ENCODE measurements around the gene PRORP.
"Not testable (repeated sequence)": the region's sequence is repeated elsewhere in the genome, so short reads cannot be mapped to it uniquely, and the experiment has no call there.

The PRORP gene

GRCh38 chr14:35121887-35122695 lies at the start of gene PRORP, which contains the start of gene PPP2R3C:
Gene PRORP (plus strand): TSS chr14:35122552. CDS start chr14:35123246, 694 bp downstream.
Gene PPP2R3C (minus strand): TSS chr14:35121990. CDS start chr14:35121959, 31 bp downstream.
- DNase-seq = peak; percentile 89

- DNase-seq = no peak
Observed at GRCh38 chr14:35073486-35073885, 48.9 kb upstream of the PRORP start.

- no peak for DNase-seq
Observed at GRCh38 chr14:35078082-35078481, 44.3 kb upstream of the PRORP start.

- DNase-seq = no peak
Observed at GRCh38 chr14:35079742-35080141, 42.6 kb upstream of the PRORP start.

- no peak for DNase-seq
Observed at GRCh38 chr14:35083530-35084150, 38.7 kb upstream of the PRORP start.

- DNase-seq = no peak
Observed at GRCh38 chr14:35085441-35085840, 36.9 kb upstream of the PRORP start.

- no peak for DNase-seq
Observed at GRCh38 chr14:35088514-35088913, 33.8 kb upstream of the PRORP start.

GRCh38 chr14:35094645-35095044 lies 27.7 kb upstream of the PRORP start:
- DNase-seq = not testable (repeated sequence)

GRCh38 chr14:35107866-35108265 lies 14.5 kb upstream of the PRORP start:
- no peak for DNase-seq

GRCh38 chr14:35112641-35113040 lies 9.7 kb upstream of the PRORP start:
- no peak for DNase-seq

GRCh38 chr14:35113308-35113950 lies 8.9 kb upstream of the PRORP start:
- DNase-seq = no peak

GRCh38 chr14:35114036-35114435 lies 8.3 kb upstream of the PRORP start:
- no peak for DNase-seq

- no peak for DNase-seq
Observed at GRCh38 chr14:35116242-35116641, 6.1 kb upstream of the PRORP start.

- no peak for DNase-seq
Observed at GRCh38 chr14:35117112-35117511, 5.2 kb upstream of the PRORP start.

GRCh38 chr14:35121026-35121886 lies 1.1 kb upstream of the PRORP start:
- no peak for DNase-seq

- DNase-seq = no peak
Observed at GRCh38 chr14:35122696-35123387, 490 bp downstream of the PRORP start.

- no peak for DNase-seq
Observed at GRCh38 chr14:35123388-35123703, 994 bp downstream of the PRORP start.

GRCh38 chr14:35124127-35124526 lies 1.8 kb downstream of the PRORP start:
- DNase-seq = no peak

- DNase-seq = no peak
Observed at GRCh38 chr14:35133542-35134328, 11.4 kb downstream of the PRORP start.

- no peak for DNase-seq
Observed at GRCh38 chr14:35134329-35135123, 12.2 kb downstream of the PRORP start.

- DNase-seq = no peak
Observed at GRCh38 chr14:35138585-35138984, 16.2 kb downstream of the PRORP start.

Data from stimulated activated CD8-positive, alpha-beta memory T cell treated with anti-CD3 and anti-CD28 coated beads, Interleukin-4, amount 100 ng/mL, for 48 hours (primary cell).